VCaP (cell line): Measurements from ENCODE around the gene CXXC5.

ENCODE experiments used
- H3K27ac ChIP-seq: fragments of 450-650 bp; 2 replicates; pipeline ENCODE4 v1.5.1; 2017
- TF ChIP-seq, protein P1 (sequence below): fragments of 450-650 bp; conservative IDR thresholded peaks from 2 replicates; pipeline ENCODE4 v1.5.1; 2017; ENCODE audit warnings: mild to moderate bottlenecking, moderate library complexity

Gene CXXC5

DNA sequence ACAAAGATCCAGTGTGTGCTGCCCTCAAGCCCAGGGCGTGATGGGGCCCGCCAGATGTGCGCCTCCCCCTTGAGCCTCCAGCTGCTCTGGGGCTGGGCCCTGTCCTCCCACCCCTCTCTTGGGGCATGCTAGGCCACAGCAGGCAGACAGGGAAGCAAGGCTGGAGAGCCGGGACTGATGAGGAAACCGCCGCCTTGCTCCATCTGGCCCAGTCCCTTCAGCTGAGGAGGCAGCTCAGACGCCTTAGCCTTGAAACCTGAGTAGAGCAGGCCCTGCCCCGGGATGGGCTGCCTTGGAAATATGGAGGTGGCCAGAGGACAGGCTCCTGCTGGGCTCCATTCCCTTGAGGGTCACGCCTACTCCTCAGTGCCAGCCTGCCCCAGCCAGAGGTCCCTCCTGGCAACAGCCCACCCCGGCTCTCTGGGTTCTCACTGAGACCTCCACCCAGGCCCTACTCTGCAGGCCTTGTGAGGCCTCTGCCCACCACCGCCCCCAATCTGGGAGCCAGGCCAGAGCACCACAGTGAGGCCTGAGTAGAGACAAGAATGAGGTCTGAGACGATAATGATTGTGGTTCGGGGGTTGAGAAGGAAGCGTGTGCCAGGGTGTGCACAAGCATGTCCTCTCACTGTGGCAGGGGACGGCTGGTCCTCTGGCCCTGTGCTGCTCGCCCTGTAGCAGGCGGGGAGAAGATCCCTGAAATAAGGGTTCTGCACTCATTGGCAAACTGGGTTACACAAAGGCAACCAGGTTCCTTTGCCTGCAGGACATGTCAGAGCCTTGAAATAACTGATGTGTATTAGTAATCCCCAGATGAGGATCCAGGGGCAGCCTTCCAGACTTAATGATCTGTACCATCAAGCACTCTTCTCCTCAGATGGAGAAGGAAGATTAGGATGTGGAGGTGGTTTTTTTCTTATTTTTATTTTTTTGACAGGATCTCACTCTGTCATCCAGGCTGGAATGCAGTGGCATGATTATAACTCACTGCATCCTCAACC lies 30.9 kb downstream of the CXXC5 start:
- H3K27ac ChIP-seq: no peak overlapping the region

DNA sequence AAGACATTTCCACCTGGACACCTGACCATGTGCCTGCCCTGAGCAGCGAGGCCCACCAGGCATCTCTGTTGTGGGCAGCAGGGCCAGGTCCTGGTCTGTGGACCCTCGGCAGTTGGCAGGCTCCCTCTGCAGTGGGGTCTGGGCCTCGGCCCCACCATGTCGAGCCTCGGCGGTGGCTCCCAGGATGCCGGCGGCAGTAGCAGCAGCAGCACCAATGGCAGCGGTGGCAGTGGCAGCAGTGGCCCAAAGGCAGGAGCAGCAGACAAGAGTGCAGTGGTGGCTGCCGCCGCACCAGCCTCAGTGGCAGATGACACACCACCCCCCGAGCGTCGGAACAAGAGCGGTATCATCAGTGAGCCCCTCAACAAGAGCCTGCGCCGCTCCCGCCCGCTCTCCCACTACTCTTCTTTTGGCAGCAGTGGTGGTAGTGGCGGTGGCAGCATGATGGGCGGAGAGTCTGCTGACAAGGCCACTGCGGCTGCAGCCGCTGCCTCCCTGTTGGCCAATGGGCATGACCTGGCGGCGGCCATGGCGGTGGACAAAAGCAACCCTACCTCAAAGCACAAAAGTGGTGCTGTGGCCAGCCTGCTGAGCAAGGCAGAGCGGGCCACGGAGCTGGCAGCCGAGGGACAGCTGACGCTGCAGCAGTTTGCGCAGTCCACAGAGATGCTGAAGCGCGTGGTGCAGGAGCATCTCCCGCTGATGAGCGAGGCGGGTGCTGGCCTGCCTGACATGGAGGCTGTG lies 32.4 kb downstream of the CXXC5 start:
- TF ChIP-seq, protein P1, sequence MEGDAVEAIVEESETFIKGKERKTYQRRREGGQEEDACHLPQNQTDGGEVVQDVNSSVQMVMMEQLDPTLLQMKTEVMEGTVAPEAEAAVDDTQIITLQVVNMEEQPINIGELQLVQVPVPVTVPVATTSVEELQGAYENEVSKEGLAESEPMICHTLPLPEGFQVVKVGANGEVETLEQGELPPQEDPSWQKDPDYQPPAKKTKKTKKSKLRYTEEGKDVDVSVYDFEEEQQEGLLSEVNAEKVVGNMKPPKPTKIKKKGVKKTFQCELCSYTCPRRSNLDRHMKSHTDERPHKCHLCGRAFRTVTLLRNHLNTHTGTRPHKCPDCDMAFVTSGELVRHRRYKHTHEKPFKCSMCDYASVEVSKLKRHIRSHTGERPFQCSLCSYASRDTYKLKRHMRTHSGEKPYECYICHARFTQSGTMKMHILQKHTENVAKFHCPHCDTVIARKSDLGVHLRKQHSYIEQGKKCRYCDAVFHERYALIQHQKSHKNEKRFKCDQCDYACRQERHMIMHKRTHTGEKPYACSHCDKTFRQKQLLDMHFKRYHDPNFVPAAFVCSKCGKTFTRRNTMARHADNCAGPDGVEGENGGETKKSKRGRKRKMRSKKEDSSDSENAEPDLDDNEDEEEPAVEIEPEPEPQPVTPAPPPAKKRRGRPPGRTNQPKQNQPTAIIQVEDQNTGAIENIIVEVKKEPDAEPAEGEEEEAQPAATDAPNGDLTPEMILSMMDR: no peak
- H3K27ac ChIP-seq: no peak overlapping the region

More for the DNA sequence above, 30.9 kb downstream of the CXXC5 start:
- TF ChIP-seq, protein P1: no peak

DNA sequence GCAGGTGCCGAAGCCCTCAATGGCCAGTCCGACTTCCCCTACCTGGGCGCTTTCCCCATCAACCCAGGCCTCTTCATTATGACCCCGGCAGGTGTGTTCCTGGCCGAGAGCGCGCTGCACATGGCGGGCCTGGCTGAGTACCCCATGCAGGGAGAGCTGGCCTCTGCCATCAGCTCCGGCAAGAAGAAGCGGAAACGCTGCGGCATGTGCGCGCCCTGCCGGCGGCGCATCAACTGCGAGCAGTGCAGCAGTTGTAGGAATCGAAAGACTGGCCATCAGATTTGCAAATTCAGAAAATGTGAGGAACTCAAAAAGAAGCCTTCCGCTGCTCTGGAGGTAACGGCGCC lies 32.9 kb downstream of the CXXC5 start:
- H3K27ac ChIP-seq: no peak overlapping the region
- TF ChIP-seq, protein P1: no peak

DNA sequence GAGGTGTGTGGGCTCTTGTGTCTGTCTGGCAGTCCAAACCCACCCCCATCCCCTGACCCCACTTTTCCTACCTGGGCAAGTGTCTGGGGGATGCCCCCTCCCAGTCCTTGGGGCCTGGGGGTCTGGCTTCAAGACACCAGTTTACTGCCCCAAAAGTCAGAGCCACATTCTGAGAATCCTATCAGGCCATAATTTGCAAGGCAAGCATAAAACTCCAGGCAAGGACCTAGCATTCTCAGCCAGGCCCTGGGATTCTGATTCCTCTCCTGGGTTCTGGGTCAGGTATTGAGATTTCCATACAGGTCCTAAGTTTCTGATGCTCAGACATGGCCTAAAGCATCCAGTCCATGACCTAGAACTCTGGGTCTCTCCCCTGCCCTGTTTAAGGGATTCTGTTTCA lies 33.3 kb downstream of the CXXC5 start:
- no peak overlapping the region for H3K27ac ChIP-seq
- TF ChIP-seq, protein P1: no peak

DNA sequence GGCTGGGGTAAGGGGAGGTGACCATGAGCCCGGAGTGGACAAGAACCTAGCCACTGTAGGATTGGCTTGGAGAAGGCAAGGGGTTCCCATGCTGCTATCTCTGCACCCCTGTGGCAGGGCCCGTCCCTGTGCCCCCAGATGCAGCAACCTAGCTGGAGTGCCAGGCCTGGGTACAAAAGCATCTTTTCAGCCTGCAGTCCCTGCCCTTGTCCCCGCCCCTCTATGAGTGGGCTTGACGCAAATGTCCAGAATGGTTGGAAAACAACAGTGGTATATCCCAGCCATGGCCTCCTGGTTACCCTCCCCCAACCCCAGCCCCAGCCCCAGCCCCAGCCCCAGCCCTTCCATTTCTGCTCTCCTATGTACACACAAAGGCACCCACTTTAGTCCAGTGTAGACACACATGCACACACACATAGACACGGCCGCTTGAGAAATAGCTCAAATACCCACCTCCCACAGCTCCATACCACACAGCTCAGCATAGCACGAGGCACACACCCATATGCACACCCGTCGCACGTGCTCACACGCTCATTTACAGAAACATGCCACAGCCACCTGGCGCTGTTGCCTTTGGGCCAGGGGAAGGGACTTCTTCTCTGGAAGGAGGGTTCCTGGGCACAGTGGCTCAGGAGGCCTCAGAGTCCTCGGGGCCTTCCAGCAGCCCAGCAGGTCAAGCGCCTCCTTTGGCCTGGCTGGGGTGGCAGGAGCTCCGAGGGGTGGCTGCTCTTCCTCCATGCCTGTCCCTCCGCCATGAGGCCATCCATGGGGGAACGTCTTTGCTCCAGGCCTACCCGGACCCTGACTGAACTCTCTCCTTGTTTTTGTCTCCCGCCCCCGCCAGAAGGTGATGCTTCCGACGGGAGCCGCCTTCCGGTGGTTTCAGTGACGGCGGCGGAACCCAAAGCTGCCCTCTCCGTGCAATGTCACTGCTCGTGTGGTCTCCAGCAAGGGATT lies 34.1 kb downstream of the CXXC5 start:
- TF ChIP-seq, protein P1: no peak
- no peak overlapping the region for H3K27ac ChIP-seq

DNA sequence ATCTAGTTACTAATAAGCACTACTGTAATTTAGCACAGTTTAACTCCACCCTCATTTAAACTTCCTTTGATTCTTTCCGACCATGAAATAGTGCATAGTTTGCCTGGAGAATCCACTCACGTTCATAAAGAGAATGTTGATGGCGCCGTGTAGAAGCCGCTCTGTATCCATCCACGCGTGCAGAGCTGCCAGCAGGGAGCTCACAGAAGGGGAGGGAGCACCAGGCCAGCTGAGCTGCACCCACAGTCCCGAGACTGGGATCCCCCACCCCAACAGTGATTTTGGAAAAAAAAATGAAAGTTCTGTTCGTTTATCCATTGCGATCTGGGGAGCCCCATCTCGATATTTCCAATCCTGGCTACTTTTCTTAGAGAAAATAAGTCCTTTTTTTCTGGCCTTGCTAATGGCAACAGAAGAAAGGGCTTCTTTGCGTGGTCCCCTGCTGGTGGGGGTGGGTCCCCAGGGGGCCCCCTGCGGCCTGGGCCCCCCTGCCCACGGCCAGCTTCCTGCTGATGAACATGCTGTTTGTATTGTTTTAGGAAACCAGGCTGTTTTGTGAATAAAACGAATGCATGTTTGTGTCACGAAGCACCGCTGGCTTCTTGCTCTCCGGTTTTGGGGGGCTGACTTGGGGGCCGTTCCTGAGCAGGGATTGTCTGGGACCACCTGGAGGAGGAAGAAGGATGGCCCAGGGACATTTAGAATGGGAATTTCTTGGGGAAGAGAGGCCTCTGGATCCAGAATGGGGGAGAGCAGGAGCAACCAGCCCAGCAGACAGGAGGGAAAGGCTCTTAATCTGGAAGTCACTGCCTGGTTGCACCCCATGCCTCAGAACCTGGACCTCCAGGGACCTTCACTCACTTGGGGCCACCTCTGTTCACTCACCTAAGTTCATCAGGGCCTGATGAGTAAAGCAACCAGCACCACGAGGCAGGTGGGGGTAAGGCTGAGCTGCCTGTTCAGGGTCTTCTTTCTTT lies 35.4 kb downstream of the CXXC5 start:
- TF ChIP-seq, protein P1: no peak
- no peak overlapping the region for H3K27ac ChIP-seq
